ENCODE data around the gene ERN1.
"Not testable (repeated sequence)": the region's sequence is repeated elsewhere in the genome, so short reads cannot be mapped to it uniquely, and the experiment has no call there.

ERN1 gene

DNA sequence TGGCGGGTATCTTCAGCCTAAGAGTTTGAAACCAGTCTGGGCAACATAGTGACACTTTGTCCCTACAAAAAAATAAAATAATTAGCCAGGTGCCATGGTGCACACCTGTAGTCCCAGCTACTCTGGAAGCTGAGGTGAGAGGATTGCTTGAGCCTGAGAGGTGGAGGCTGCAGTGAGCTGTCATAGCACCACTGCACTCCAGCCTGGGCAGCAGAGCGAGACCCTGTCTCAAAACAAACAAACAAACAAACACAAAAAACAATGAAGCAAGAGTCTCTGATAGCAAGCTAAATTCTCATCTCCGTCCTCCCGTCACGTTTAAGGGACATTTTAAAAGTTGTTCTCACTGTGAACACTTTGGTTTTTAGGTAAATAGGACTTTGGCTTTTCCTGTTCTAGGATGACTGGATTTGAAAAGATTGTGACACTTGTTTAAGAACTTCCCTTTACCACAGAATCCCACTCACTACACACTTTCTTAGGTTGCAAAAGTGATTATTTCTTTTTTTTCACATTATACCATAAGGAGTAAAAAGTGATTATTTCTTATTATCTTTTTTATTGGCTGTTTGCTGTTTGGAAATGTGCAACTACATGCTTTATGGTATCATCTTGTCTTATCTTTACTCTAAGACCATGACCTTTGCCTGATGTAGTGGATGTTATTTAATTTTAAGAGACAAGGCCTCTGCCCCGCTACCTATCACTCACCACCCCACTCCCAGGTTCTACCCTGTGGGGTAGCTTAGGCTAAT lies 4.4 kb upstream of the ERN1 start:
- FAIRE-seq: no peak

DNA sequence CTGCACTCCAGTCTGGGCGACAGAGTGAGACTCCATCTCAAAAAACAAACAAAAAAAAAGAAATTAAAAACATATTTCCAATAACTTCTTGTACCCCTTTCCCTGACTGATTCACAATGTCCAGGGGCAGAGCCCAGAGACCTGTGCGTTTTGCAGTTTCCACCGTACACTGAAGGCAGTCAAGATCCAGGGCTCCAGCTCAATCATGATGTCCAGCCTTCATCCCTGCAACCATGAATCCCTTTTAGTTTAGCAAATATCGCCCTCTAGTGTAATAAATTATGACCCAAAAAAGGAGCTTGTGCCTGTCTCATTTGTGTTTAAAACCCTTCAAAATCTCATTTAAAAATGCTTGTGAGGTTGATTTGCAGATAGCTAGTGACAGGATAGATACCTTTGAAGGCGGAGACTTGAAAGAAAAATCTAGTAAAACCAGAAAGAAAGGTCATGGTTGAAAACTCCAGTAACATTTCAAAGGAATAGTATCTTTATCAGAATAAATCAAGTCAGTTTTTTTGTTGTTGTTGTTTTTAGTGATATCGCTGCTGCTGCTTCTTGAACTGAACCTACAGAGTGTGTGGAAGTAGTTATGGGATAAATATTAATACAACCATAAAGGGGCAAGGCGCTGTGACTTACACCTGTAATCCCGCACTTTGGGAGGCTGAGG lies 3.7 kb upstream of the ERN1 start:
- peak; percentile 96 for FAIRE-seq

DNA sequence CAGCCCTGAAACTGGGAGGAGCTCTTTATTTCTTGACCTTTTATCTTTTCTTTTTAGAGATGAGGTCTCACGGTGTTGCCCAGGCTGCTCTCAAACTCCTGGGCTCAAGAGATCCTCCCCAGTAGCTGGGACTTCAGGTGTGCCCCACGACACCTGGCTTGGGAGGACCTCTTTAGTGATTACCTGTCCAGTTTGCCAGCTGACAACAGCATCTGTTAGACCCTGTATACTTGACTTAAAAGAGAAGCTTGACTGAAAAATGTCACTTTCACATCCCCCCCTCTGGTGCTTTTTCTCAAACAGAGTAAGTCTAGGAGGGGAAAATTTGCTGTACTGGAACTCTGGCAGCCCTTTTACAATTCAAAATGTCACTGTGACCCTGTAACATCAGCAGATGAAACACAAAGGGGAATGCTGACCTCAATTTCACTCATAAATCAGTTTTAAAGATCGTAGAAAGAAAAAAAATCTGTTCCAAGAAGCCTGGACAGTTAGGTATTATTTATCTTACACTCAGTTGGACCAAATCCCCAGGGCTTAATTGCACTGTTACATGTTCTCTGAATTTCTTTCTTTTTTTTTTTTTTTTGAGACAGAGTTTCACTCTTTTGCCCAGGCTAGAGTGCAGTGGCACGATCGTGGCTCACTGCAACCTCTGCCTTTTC lies 1.8 kb upstream of the ERN1 start:
- no peak for FAIRE-seq

DNA sequence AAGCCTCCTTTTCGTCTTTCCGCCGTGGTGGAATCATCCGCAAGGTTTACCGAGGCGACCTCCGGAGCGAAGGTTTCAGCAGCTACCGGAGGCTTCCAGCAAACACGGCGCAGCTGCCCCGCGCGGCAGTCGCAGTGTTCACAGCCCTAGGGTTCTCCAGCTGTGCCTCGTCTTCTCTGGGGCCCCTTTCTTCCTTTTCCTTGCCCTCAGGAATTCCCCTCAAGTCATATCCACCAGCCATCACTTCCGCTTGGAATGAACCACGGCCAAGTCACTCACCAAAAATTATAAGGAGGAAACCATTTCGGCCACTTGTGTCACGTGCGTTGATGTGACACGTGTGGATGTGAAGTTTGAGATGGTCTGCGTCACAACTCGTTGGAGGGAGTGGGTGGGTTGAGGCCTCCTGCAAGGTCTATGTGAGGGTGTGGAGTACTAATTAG lies 636 bp upstream of the ERN1 start:
- FAIRE-seq: no peak

GRCh38 chr17:64129515-64129764 lies 504 bp downstream of the ERN1 start:
- FAIRE-seq: no peak

DNA sequence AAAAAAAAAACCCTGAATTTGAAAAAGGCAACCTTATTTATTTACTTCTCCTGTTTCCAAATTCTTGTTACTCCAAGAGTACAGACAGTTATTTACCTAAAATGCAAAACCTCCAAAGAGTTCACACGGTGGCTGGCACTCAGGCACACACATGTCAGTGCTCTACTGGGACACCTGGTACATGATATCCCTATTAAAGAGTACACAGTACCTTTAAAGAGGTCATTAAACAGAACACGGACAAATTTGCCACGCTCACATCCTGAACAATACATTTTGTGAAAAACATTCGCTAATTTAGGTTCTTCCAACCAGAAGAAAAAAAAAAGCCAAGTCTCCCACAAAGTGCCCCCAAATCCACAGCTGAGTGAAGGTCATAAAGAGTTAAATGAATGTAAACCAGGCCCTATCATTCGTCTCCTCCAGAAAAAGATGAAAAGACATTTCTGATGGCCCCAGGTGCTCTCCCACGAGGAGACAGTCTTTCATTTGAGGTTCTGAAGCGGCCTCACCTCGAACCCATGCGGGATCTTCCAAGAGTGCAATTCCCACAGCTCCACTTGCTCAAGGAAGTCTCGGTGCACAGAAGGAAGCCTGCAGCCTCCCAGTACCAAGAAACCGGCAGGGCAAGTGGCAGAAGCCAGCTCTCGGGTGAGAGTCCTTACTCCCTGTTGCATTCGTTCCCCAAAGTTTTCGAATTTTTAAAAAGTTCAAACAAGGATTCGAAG lies 993 bp downstream of the ERN1 start:
- FAIRE-seq: no peak

GRCh38 chr17:64126918-64127317 lies 3.0 kb downstream of the ERN1 start:
- FAIRE-seq: no peak

DNA sequence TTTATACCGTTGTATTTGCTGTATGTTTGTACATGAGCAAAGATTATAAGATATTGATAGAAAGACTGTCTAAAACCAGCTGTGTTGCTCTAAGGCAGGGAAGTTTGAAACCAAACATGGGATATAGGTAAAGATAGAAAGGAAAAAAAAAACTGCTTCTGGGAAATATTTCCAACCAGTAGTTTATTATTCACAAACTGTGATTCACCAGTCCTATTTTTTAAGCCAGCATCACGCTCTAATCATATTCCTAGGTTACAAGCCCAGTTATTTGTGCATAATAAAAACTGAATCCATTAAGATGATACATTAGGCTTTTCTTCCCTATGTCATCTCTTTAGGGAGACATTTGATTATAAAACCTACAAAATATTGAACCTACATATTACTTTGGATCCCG lies 4.0 kb downstream of the ERN1 start:
- no peak for FAIRE-seq

- FAIRE-seq: no peak
Observed at GRCh38 chr17:64124609-64125008, 5.3 kb downstream of the ERN1 start.

GRCh38 chr17:64123114-64123513 lies 6.8 kb downstream of the ERN1 start:
- no peak for FAIRE-seq

- FAIRE-seq: not testable (repeated sequence)
Observed at GRCh38 chr17:64120972-64121786, 8.8 kb downstream of the ERN1 start.

DNA sequence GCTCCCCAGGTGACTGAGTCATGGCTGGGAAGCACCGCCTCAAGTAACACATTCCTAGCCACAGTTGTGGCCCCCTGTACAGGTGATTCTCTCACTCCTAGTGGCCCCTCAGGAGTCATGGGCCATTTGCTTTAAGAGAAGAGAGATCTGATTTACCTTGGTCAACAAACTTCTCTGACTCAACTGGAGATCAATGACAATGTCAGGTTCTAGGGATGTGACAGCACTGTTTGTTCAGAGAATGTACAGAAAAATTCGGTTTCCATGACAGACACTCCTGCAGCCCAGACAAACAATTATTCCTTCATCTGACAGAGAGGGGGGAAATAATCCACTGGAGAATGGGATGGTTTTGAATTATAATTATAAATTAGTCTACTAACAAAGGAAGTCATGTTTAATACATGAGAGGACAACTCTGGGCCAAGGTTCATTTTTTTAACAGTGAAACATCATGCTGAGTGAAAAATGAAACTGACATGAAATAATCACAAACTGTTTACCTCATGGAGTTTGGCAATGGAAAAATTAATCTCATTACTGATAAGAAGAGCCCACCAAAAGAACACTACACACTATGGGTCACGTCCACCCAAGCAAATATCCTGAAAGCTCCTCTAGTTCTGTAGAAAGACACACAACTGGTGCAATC lies 9.7 kb downstream of the ERN1 start:
- FAIRE-seq: no peak

DNA sequence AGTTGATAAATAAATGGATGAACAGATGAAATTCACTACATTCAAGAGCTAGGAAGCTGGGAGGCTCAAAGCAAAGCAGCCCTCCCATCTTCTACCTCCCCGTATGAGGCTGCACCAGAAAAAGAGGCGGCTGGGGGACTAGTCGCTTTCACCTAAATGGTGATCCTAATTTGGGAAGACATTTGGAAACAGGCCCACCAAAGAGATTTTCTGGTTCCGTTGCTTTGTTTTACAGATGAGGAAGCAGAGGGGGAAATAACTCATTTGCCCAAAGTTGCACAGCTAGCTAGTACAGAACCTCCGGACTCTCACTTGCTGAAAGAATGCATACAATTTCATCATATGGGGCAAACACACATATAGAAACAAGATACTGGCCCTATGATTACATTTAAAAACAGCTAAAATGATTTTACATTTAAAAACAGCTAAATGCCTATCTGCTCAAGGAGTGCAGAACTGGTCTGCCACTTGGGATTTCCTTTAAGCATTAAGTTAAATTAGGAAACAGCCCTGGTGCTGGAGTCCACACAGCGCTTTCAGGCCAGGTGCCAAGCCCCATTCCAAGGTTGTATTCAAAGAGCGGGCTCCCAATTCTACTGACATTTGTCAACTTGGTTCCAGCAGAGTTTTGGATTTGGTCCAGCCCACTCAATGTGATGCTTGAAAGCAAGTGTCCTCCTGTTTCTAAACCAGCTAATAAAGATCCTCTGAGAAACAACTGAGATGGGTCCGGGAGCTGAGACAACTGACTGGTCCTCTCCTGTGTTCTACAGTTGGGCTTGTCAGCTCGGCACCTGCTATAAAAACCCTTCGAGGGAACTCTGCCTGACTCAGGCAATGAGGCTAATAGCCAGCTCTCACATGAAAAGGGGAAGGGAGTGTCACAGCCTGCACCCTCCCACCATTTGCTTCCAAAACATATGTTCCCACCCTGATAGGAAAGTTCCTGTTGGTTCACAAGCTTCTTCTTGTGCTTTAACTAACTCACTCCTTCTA lies 11.7 kb downstream of the ERN1 start:
- no peak for FAIRE-seq

DNA sequence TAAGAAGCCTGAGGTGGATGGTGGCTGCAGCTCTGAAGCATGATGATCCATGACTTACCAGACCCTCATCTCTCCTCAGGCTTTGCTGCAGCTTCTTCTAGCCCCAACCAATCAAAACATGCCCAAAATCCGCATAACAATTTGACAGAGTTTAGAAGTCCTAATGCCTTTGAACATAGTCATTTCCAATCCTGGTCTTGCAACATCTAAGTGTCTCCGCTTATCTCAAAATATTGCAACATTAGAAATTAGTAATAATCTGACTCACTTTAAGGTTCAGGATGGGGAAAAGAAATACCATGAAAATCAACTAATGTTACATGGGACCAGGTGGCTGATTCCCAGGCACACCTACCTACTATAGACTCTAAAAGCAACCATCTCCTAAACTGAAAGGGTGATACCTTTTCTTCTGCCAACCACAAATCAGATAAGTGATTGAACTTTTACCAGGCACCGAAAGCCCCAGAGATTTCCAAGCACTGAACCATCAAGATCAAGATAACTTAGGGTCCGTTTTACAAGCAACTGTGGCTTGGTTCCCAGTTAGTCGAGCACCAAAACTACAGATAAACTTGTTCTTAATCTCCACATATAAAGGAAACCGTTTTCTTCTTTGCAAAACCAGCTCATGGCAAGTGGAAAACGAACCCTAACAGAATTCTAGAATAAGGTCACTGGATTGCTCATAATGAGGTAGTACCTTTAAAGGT lies 14.0 kb downstream of the ERN1 start:
- no peak for FAIRE-seq

DNA sequence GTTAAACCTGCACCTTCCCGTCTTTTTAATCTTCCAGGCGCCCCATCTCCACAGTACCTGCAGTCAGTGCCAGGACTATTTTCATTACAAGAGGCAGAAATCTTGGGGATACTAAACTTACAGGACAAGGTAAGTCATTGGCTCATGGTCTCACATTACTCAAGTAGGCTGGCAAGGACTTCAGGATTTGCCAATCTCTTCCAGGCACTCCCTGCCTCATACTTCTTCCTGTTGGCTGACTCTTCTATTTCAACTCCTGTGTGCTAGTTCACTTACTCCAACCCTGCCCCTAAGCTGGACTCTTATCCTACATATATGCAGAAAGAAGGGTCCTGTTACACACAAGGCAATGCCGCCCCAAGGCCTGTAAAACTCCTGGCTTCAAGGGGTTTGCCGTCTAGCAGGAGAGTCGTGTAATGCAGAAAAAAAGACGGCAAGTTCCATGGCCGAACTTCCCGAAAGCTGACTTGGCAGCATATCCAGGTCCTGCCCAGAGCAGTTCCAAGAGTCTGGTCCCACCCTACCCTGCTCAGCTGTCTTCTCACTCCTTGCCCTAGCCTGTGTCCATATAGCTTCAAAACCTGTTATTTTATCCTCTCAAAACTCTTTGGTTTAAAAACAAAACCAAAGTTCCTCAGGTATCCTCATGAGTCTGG lies 14.8 kb downstream of the ERN1 start:
- FAIRE-seq: no peak

GRCh38 chr17:64113006-64113405 lies 16.9 kb downstream of the ERN1 start:
- FAIRE-seq: no peak

DNA sequence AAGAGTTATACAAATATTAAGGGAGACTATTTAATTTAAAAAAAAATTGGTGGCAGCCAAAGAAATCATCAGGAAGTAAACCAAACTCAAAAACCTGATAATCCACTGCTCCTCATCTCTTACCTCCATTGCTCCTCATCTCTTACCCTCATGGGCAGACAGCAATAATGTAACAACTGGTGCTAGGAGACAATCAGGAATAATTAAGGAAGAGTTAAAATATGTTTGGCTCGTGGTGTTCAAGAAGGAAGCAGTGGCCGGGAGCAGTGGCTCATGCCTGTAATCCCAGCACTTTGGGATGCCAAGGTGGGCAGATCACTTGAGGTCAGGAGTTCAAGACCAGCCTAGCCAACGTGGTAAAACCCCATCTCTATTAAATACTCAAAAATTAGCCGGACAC lies 18.1 kb downstream of the ERN1 start:
- FAIRE-seq: no peak

- FAIRE-seq: no peak
Observed at GRCh38 chr17:64110379-64111152, 19.4 kb downstream of the ERN1 start.

DNA sequence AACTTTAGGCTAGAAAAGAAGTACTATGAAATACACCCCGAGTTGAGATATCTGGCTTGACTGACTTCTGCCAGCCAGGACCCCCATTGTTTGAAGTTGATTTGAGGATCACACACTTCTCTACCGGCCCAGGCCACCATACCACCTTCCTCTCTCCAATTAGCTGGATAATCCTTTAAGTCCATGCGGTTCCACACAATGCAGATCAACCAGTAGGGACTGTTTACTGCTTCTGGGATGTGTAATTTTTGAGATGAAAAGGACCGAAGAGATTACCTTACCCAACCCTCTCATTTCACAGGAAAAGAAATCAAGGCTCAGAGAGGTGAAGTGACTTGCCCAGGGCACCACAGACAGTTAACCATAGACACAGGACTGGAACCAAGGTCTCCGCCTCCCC lies 20.5 kb downstream of the ERN1 start:
- FAIRE-seq: no peak

All from islet of Langerhans (tissue), 1 donor.